ENCODE results near the gene ZDHHC1. TPM values are rescaled to one million over a fixed set of nuclear protein-coding genes. Genes with fewer than 3 reads are reported as not detected.
A peak's percentile ranks its signal among the peaks of the same experiment; 100 is the strongest.

ZDHHC1 gene
- total and polyA plus RNA-seq, 2 of the 13 experiments (the other 11 are each of a cell fraction or from before 2014, with no cell fraction given): 0.51 to 1.1 TPM

- H3K4me1 ChIP-seq (ENCODE audit: insufficient read depth, low read length): peaks cover 55% of the 10 kb centered on the region
- no peak overlapping the region for H2AFZ ChIP-seq (ENCODE audit: low read length)
- no peak for FAIRE-seq
- ChIA-PET POLR2A (interaction anchor here (6.7 kb wide), 1 partner anchor 12 kb away, joined by 182 read pairs; the partner anchor contains the start of gene HSD11B2), CTCF (ENCODE audit: low intra/inter-chr PET ratio, low total read pairs) (no interaction called here)
- in situ Hi-C loops (cut with HindIII; ENCODE audit: extremely low pct_ligation_motif_present, low pct_unique_long_range_greater_than_20kb): no loop called here
- ATAC-seq: no peak
- no peak overlapping the region for H3K4me2 ChIP-seq (ENCODE audit: low read depth, low read length)
- no peak for DNase-seq (ENCODE audit: low spot score)
- no peak overlapping the region for H3K4me3 ChIP-seq (replicated peaks in 1 of 3; ENCODE audit: insufficient read depth in 1 of 3, low read depth in 2 of 3, low read length in 3 of 3)
- H3K9ac ChIP-seq (ENCODE audit: insufficient read depth, low read depth, low read length): 0 out of 2 replicates have a peak overlapping the region, but pooled peaks have one; percentile 8
- peaks cover 8 to 16% of the 10 kb centered on the region in 2 experiments; a peak in 3 of 5 replicates for H3K36me3 ChIP-seq (replicated peaks in 1 of 2; ENCODE audit: control insufficient read depth in 1 of 2, insufficient read depth in 2 of 2, low read length in 2 of 2)
- no TSS peak for BruUV-seq (replicated peaks)
- H3K9me3 ChIP-seq (ENCODE audit: low read length): no peaks in the 10 kb centered on the region
- WGBS (ENCODE audit: low lambda C conversion rate): 88% methylated on average over 22 of the region's 22 CpGs
- no peaks in the 10 kb centered on the region for H4K20me1 ChIP-seq (ENCODE audit: insufficient read depth, low read length)
- H3K27ac ChIP-seq (ENCODE audit: extremely low read length, insufficient read depth, low read length): peak overlapping the region; percentile 88
- no peaks in the 10 kb centered on the region for H3K79me2 ChIP-seq (ENCODE audit: insufficient read depth, low read length)
- intact Hi-C loops (cut with micrococcal nuclease; ENCODE audit: unreplicated experiment): no loop called here
- no peaks in the 10 kb centered on the region for H3K27me3 ChIP-seq (ENCODE audit: control insufficient read depth in 1 of 2, insufficient read depth in 2 of 2, low read length in 2 of 2)
- peak; percentile 43; the same call in 1 of the 2 replicates for TF ChIP-seq CTCF (CRISPR knock-in tag; IDR thresholded peaks at IDR 0.05)
- TF ChIP-seq, protein P1, sequence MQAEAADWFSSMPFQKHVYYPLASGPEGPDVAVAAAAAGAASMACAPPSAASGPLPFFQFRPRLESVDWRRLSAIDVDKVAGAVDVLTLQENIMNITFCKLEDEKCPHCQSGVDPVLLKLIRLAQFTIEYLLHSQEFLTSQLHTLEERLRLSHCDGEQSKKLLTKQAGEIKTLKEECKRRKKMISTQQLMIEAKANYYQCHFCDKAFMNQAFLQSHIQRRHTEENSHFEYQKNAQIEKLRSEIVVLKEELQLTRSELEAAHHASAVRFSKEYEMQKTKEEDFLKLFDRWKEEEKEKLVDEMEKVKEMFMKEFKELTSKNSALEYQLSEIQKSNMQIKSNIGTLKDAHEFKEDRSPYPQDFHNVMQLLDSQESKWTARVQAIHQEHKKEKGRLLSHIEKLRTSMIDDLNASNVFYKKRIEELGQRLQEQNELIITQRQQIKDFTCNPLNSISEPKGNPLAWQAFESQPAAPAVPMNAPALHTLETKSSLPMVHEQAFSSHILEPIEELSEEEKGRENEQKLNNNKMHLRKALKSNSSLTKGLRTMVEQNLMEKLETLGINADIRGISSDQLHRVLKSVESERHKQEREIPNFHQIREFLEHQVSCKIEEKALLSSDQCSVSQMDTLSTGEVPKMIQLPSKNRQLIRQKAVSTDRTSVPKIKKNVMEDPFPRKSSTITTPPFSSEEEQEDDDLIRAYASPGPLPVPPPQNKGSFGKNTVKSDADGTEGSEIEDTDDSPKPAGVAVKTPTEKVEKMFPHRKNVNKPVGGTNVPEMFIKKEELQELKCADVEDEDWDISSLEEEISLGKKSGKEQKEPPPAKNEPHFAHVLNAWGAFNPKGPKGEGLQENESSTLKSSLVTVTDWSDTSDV (CRISPR knock-in tag; IDR thresholded peaks at IDR 0.05): peak; percentile 62; the same call in 1 of the 2 replicates
- TF ChIP-seq HNRNPL (IDR thresholded peaks at IDR 0.05; ENCODE audit: low read depth, low read length): 0 out of 2 replicates have a peak, but pooled peaks have one; percentile 10
- TF ChIP-seq BORCS8-MEF2B (CRISPR knock-in tag; IDR thresholded peaks at IDR 0.05): 0 out of 2 replicates have a peak, but pooled peaks have one; percentile 30
- TF ChIP-seq ZBTB33 (CRISPR knock-in tag; IDR thresholded peaks at IDR 0.05): peak; percentile 88
- TF ChIP-seq RBM39 (IDR thresholded peaks at IDR 0.05; ENCODE audit: low read depth, low read length, poor library complexity, severe bottlenecking): peak; percentile 49
- TF ChIP-seq CENPT (CRISPR knock-in tag; IDR thresholded peaks at IDR 0.05; ENCODE audit: low read depth): 0 out of 2 replicates have a peak, but pooled peaks have one; percentile 15
- TF ChIP-seq PATZ1 (CRISPR knock-in tag; IDR thresholded peaks at IDR 0.05): peak; percentile 18; the same call in 1 of the 2 replicates
These were observed 28.2 kb upstream of the ZDHHC1 start for GRCh38 chr16:67444259-67445125.

All from HepG2 (cell line).